Pancreas (tissue), 10 donors: ENCODE results near the gene CEP128. TPM values are rescaled to one million over a fixed set of nuclear protein-coding genes. Genes with fewer than 3 reads are reported as not detected.
"Not testable (repeated sequence)": the region's sequence is repeated elsewhere in the genome, so short reads cannot be mapped to it uniquely, and the experiment has no call there.

Source experiments
- ATAC-seq, 4 donors: fragments of 200-7000 bp; cut with Tn5 transposase; one replicate each; pipeline versions ENCODE4 v1.8.0 to v1.9.1; 2020; ENCODE audit warnings: mild to moderate bottlenecking in 4 of 4, moderate library complexity in 4 of 4
- DNase-seq, 6 donors: peaks; one replicate each; pipeline ENCODE4 v3.0.0-alpha.2; 2020
- FAIRE-seq: peaks from 2 replicates; lab custom pipeline; 2012; peaks lifted over from hg19 to GRCh38; lab: Jason Lieb, UNC
- H3K27ac ChIP-seq, 4 donors: fragments of 200-600 bp; sonication (generic); 1 replicate in 3 of 4; 2 replicates in 1 of 4; pipeline versions ENCODE4 v1.5.0 to v1.8.0; 2020
- H3K27me3 ChIP-seq, 4 donors: fragments of 200-600 bp; one replicate each; pipeline ENCODE4 v1.8.0; 2021
- H3K36me3 ChIP-seq, 3 donors: fragments of 200-600 bp; sonication (generic) in 1 of 3; one replicate each; pipeline versions ENCODE4 v1.5.0 to v1.8.0; 2020 to 2021
- H3K4me1 ChIP-seq, 3 donors: fragments of 200-600 bp; one replicate each; pipeline ENCODE4 v1.8.0; 2021
- H3K4me3 ChIP-seq, 4 donors: fragments of 200-600 bp; sonication (generic) in 2 of 4; one replicate each; pipeline versions ENCODE4 v1.5.0 to v1.8.0; 2020 to 2021
- H3K9me3 ChIP-seq, 4 donors: fragments of 200-600 bp; one replicate each; pipeline ENCODE4 v1.8.0; 2021
- CTCF ChIP-seq, 4 donors: fragments of 200-600 bp; sonication (generic) in 3 of 4; IDR thresholded peaks; one replicate each; pipeline versions ENCODE4 v1.5.0 to v1.8.0; 2021; ENCODE audit warnings: antibody characterized with exemption in 4 of 4
- WGBS, 2 donors: extraction: QIAGEN DNeasy Blood & Tissue Kit; methylation state at CpG; one replicate each; pipeline ENCODE4 v1.1.7; 2013; 5-methylcytosine and 5-hydroxymethylcytosine counted together
- intact Hi-C, 3 donors: fragments of 100-400 bp; cut with DNase I; formaldehyde crosslinking; loops; one replicate each; pipeline versions ENCODE4 v1.11.1 to v1.14.2; 2022
- polyA plus RNA-seq, 2 donors: library from polyadenylated mRNA; stranded (reverse); fragments of 200-250 nt; gene quantifications; one replicate each; pipeline ENCODE4 v1.2.3, GENCODE V29; 2013
- total RNA-seq, 6 donors: library from RNA; stranded (reverse); fragmentation: NEBNext Ultra II Directional in 4 of 6; extraction: Animal tissue kit (Norgen Biotek cat#: 25700) in 4 of 6; gene quantifications; one replicate each; pipeline versions ENCODE4 v1.2.1 to v1.2.4, GENCODE V29; 2021 to 2023
- donor health status: healthy with polysubstance abuse.
- donor health status: DM: no; HTN: no; CAD: no; lungs with moderate emphysema.
- donor health status: DM: no; HTN: no; CAD: no.
- donor health status: control.
- donor health status: control.
- donor health status: Bipolar disorder and iron deficiency.
- donor health status: DM: yes; HTN: yes; CAD: no.
- donor health status: DM: no; HTN: no; CAD: no.
- donor health status: DM: no; HTN: no; CAD: no.
- donor health status: DM: yes; HTN: yes; CAD: no.

Gene CEP128
- total and polyA plus RNA-seq, 8 donors = 0.92 to 2.8 (median 2.0) TPM

GRCh38 chr14:80955416-80955941, 13.9 kb upstream of the CEP128 start, which contains the start of gene TSHR:
Gene TSHR, plus strand, starts transcription at chr14:80955621. Its CDS starts 60 bp downstream, at chr14:80955681.
- peak within 1 kb of the TSS; percentile 27 to 60 (median 36) for H3K4me3 ChIP-seq
- 16 to 19% methylated on average over 21 of the region's 21 CpGs for WGBS, 2 donors
- no peaks in the 10 kb centered on the region for H3K4me1 ChIP-seq
- no peak for TF ChIP-seq CTCF (IDR thresholded peaks at IDR 0.05)
- DNase-seq (peak in 3 of 6 donors; percentile 18 to 55 (median 49)), FAIRE-seq (no peak), ATAC-seq (peak; percentile 28 to 50 (median 40))
- no peaks in the 10 kb centered on the region for H3K9me3 ChIP-seq
- no peak within 1 kb of the TSS for H3K27ac ChIP-seq
- intact Hi-C loops = no loop called here
- H3K36me3 ChIP-seq = no peaks in the 10 kb centered on the region
- no peaks in the 10 kb centered on the region for H3K27me3 ChIP-seq

- 0 to 1% methylated on average over 29 of the region's 29 CpGs for WGBS, 2 donors
- Histone ChIP-seq H3K27ac (no peak overlapping the region), H3K4me1 (no peaks in the 10 kb centered on the region), H3K4me3 (peak overlapping the region; percentile 27 to 60 (median 36)), H3K9me3 (no peaks in the 10 kb centered on the region), H3K27me3 (no peaks in the 10 kb centered on the region), H3K36me3 (no peaks in the 10 kb centered on the region)
- TF ChIP-seq CTCF (IDR thresholded peaks at IDR 0.05) = peak; percentile 36 to 66 (median 62)
- DNase-seq (peak; percentile 62 to 88 (median 78)), FAIRE-seq (peak; percentile 77), ATAC-seq (peak; percentile 90 to 98 (median 96))
- intact Hi-C loops = no loop called here
Measured at GRCh38 chr14:80954687-80955299, 13.3 kb upstream of the CEP128 start.

GRCh38 chr14:80953211-80953610, 11.7 kb upstream of the CEP128 start:
- FAIRE-seq, intact Hi-C loops, H3K4me3 ChIP-seq, H3K4me1 ChIP-seq, H3K9me3 ChIP-seq, ATAC-seq, H3K36me3 ChIP-seq, H3K27ac ChIP-seq, DNase-seq, H3K27me3 ChIP-seq: not testable (repeated sequence)
- WGBS, 2 donors = 66 to 72% methylated on average over 18 of the region's 18 CpGs

- no peak for TF ChIP-seq CTCF (IDR thresholded peaks at IDR 0.05)
- no peak for ATAC-seq
- Histone ChIP-seq H3K9me3 (no peaks in the 10 kb centered on the region), H3K36me3 (no peaks in the 10 kb centered on the region), H3K4me1 (no peaks in the 10 kb centered on the region), H3K27me3 (peaks cover 0 to 4% (median 0%) of the 10 kb centered on the region in 4 donors), H3K27ac (no peak overlapping the region), H3K4me3 (no peak overlapping the region)
- intact Hi-C loops = no loop called here
- 69 to 85% methylated on average over 4 of the region's 4 CpGs for WGBS, 2 donors
- no peak for FAIRE-seq
- DNase-seq = no peak
Measured at GRCh38 chr14:80951491-80951890, 10.0 kb upstream of the CEP128 start.

GRCh38 chr14:80948291-80948690, 6.8 kb upstream of the CEP128 start:
- H3K27ac ChIP-seq = no peak overlapping the region
- no peaks in the 10 kb centered on the region for H3K9me3 ChIP-seq
- FAIRE-seq (no peak), ATAC-seq (no peak), DNase-seq (no peak)
- H3K4me1 ChIP-seq = no peaks in the 10 kb centered on the region
- no peak for TF ChIP-seq CTCF (IDR thresholded peaks at IDR 0.05)
- peaks cover 0 to 4% (median 0%) of the 10 kb centered on the region in 4 donors for H3K27me3 ChIP-seq
- H3K4me3 ChIP-seq = no peak overlapping the region
- intact Hi-C loops = no loop called here
- 0% methylated on average over 1 of the region's 1 CpG for WGBS, 2 donors
- no peaks in the 10 kb centered on the region for H3K36me3 ChIP-seq
